ENCODE measurements around the gene CYFIP1. TPM values are rescaled to one million over a fixed set of nuclear protein-coding genes. Genes with fewer than 3 reads are reported as not detected.
A peak's percentile ranks its signal among the peaks of the same experiment; 100 is the strongest.

CYFIP1 gene
- total and polyA plus RNA-seq, 2 of the 13 experiments (the other 11 are each of a cell fraction or from before 2014, with no cell fraction given), result 38.1 to 58.3 TPM

DNA sequence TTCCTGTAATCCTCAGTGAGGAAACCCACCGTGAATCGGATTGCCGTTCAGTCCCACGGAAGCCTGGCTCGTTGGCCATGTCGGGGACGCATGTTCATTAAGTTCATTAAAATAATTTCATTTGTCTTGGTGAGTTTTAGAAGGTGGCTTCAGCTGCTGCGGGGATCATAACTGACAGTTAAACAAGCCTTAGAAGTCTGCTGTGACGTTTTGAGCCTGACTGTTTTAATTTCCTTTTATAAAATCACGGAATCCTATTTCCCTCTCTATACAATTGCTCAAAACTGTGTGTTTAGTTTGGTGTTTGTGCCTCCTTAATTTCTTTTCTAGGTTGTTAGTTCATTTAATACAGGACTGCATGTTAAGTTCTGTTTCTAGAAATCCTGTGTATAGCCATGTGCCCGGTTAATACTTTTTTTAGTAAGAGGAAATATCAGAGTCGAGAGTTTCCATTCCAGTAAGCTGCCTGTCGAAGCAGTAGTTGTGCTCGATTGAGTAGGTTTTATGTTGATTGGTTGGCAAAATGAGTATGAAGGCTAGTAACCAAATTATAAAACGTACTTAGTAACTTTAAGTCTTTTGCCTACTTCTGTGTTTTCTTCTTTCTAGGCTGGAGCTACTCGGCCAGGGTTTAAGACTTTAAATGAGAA lies 141.0 kb downstream of the CYFIP1 start:
- H4K20me1 ChIP-seq (ENCODE audit: insufficient read depth, low read length), result 0 out of 2 replicates have a peak, but pooled peaks cover 3% of the 10 kb centered on the region
- no peaks in the 10 kb centered on the region; a peak in 2 of 5 replicates for H3K27me3 ChIP-seq (ENCODE audit: control insufficient read depth in 1 of 2, insufficient read depth in 2 of 2, low read length in 2 of 2)
- H3K9me3 ChIP-seq (ENCODE audit: low read length), result no peaks in the 10 kb centered on the region
- peaks cover 40% of the 10 kb centered on the region for H3K79me2 ChIP-seq (ENCODE audit: insufficient read depth, low read length)
- FAIRE-seq, result no peak
- no peak for ATAC-seq
- DNase-seq (ENCODE audit: low spot score), result no peak
- under 1% methylated on average over 13 of the region's 16 CpGs for WGBS (ENCODE audit: low lambda C conversion rate)
- peak overlapping the region; percentile 94 for H3K9ac ChIP-seq (ENCODE audit: insufficient read depth, low read depth, low read length)
- ChIA-PET POLR2A (interaction anchor here (1.2 kb wide), 1 partner anchor 201 kb away, joined by 3 read pairs; the partner anchor contains the start of gene TUBGCP5), CTCF (ENCODE audit: low intra/inter-chr PET ratio, low total read pairs) (no interaction called here)
- no peak for TF ChIP-seq CREB1 (IDR thresholded peaks at IDR 0.05)
- TF ChIP-seq CREB1 (CRISPR knock-in tag; IDR thresholded peaks at IDR 0.05), result 0 out of 2 replicates have a peak, but pooled peaks have one; percentile 31
- TF ChIP-seq SNAI1 (CRISPR knock-in tag; IDR thresholded peaks at IDR 0.05; ENCODE audit: borderline replicate concordance), result 0 out of 2 replicates have a peak, but pooled peaks have one; percentile 36
- TF ChIP-seq KDM5A (IDR thresholded peaks at IDR 0.05; ENCODE audit: borderline replicate concordance, low read length), result 0 out of 2 replicates have a peak, but pooled peaks have one; percentile 36
- no peak for TF ChIP-seq NFATC3 (CRISPR knock-in tag; IDR thresholded peaks at IDR 0.05)
- no peak for TF ChIP-seq MAFG (CRISPR knock-in tag; IDR thresholded peaks at IDR 0.05)
- peak overlapping the region; percentile 79 to 100 (median 91) for H3K4me3 ChIP-seq (replicated peaks in 1 of 3; ENCODE audit: insufficient read depth in 1 of 3, low read depth in 2 of 3, low read length in 3 of 3)
- intact Hi-C loops (cut with micrococcal nuclease; ENCODE audit: unreplicated experiment), result loop anchor here (10.0 kb wide), 1 partner anchor 136 kb away; no protein-coding TSS in a partner anchor
- H3K4me1 ChIP-seq (ENCODE audit: insufficient read depth, low read length), result peaks cover 41% of the 10 kb centered on the region
- in situ Hi-C loops (cut with HindIII; ENCODE audit: extremely low pct_ligation_motif_present, low pct_unique_long_range_greater_than_20kb), result no loop called here
- peaks cover 1 to 8% of the 10 kb centered on the region in 2 experiments; a peak in 1 of 5 replicates for H3K36me3 ChIP-seq (replicated peaks in 1 of 2; ENCODE audit: control insufficient read depth in 1 of 2, insufficient read depth in 2 of 2, low read length in 2 of 2)
- peak overlapping the region; percentile 80 for H3K4me2 ChIP-seq (ENCODE audit: low read depth, low read length)
- TSS peak; percentile 72 for BruUV-seq (replicated peaks)
- peak overlapping the region; percentile 86 for H3K27ac ChIP-seq (ENCODE audit: extremely low read length, insufficient read depth, low read length)
- H2AFZ ChIP-seq (ENCODE audit: low read length), result no peak overlapping the region
